Measurements from ENCODE around the gene COL18A1. TPM values are rescaled to one million over a fixed set of nuclear protein-coding genes. Genes with fewer than 3 reads are reported as not detected.

The COL18A1 gene
- total RNA-seq, 6 experiments from 2014 or later: 39.8 to 93.5 (median 86.8) TPM

DNA sequence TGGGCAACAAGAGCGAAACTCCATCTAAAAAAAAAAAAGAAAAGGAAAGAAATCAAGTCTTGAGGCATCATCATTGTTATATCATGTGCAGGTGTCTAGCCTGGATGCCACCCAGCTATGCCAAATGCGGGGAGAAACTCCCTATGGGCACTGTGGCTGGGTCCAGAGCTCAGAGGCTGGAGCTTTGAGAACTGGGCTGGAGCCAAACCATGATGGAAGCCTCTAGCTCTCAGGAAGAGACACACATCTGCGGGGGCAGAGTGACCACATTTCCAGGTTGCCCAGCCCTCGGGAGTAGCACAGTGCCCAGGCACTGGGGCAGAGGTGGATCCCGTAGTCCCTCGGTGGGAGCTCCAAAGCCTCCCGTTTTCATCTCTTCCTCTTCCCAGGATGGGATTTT, 58.9 kb downstream of the COL18A1 start:
- no peak for DNase-seq
- Mint-ChIP-seq H3K4me1 (ENCODE audit: low read depth) (peaks cover 37% of the 10 kb centered on the region), H3K27ac (no peak overlapping the region), H3K36me3 (ENCODE audit: low read depth) (peaks cover 24% of the 10 kb centered on the region), H3K4me3 (no peak overlapping the region), H3K9me3 (peaks cover 14% of the 10 kb centered on the region), H3K27me3 (ENCODE audit: insufficient read depth) (peaks cover 3% of the 10 kb centered on the region; the same call in 1 of the 2 replicates)
- TF ChIP-seq, protein P1, sequence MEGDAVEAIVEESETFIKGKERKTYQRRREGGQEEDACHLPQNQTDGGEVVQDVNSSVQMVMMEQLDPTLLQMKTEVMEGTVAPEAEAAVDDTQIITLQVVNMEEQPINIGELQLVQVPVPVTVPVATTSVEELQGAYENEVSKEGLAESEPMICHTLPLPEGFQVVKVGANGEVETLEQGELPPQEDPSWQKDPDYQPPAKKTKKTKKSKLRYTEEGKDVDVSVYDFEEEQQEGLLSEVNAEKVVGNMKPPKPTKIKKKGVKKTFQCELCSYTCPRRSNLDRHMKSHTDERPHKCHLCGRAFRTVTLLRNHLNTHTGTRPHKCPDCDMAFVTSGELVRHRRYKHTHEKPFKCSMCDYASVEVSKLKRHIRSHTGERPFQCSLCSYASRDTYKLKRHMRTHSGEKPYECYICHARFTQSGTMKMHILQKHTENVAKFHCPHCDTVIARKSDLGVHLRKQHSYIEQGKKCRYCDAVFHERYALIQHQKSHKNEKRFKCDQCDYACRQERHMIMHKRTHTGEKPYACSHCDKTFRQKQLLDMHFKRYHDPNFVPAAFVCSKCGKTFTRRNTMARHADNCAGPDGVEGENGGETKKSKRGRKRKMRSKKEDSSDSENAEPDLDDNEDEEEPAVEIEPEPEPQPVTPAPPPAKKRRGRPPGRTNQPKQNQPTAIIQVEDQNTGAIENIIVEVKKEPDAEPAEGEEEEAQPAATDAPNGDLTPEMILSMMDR (IDR thresholded peaks at IDR 0.05): no peak

DNA sequence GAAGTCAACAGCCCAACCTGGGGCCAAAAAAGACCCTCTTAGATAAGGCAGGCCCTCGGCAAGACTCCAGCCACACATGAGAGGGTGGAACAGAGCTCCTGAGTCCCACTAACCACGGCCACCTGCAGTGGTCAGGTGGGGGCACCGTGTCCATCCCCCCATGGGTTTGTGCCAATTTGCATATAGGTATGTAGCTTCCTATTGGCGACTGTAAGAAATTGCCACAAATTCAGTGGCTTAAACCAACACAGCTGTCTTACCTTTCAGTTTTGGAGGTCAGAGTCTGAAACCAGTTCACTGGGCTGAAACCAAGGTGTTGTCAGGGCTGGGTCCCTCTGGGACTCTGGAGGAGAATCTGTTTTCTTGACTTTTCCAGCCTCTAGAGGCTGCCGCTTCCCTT, 59.3 kb downstream of the COL18A1 start:
- Mint-ChIP-seq H3K9me3 (peaks cover 14% of the 10 kb centered on the region), H3K4me1 (ENCODE audit: low read depth) (peaks cover 37% of the 10 kb centered on the region), H3K36me3 (ENCODE audit: low read depth) (peaks cover 24% of the 10 kb centered on the region), H3K27me3 (ENCODE audit: insufficient read depth) (peaks cover 3% of the 10 kb centered on the region; the same call in 1 of the 2 replicates), H3K27ac (no peak overlapping the region), H3K4me3 (no peak overlapping the region)
- TF ChIP-seq, protein P1 (IDR thresholded peaks at IDR 0.05): no peak
- DNase-seq: no peak

DNA sequence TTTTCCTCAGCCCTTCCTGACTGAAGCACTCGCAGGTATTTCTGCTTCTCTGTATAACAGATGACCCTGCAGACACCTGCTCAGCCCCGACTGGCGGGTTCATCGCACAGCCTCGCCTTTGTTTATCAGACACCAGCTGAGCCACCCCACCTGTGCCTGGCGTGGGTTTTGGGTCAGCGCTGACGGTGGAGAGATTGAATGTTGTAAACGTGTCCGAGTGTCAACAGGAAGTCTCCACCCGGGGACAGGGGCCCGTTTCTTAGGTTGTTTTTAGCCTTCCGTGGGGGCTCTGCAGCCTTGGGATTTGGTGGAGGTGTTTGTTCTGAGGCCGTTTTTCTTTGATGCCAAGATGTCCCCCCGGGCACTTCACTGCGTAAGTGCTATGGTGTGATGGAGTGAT, 60.1 kb downstream of the COL18A1 start:
- peaks cover 3% of the 10 kb centered on the region; the same call in 1 of the 2 replicates for H3K27me3 Mint-ChIP-seq (ENCODE audit: insufficient read depth)
- H3K9me3 Mint-ChIP-seq: peaks cover 14% of the 10 kb centered on the region
- TF ChIP-seq, protein P1 (IDR thresholded peaks at IDR 0.05): no peak
- peaks cover 38% of the 10 kb centered on the region for H3K4me1 Mint-ChIP-seq (ENCODE audit: low read depth)
- H3K4me3 Mint-ChIP-seq: no peak overlapping the region
- H3K36me3 Mint-ChIP-seq (ENCODE audit: low read depth): peaks cover 24% of the 10 kb centered on the region
- H3K27ac Mint-ChIP-seq: no peak overlapping the region; the same call in 1 of the 2 replicates
- no peak for DNase-seq

DNA sequence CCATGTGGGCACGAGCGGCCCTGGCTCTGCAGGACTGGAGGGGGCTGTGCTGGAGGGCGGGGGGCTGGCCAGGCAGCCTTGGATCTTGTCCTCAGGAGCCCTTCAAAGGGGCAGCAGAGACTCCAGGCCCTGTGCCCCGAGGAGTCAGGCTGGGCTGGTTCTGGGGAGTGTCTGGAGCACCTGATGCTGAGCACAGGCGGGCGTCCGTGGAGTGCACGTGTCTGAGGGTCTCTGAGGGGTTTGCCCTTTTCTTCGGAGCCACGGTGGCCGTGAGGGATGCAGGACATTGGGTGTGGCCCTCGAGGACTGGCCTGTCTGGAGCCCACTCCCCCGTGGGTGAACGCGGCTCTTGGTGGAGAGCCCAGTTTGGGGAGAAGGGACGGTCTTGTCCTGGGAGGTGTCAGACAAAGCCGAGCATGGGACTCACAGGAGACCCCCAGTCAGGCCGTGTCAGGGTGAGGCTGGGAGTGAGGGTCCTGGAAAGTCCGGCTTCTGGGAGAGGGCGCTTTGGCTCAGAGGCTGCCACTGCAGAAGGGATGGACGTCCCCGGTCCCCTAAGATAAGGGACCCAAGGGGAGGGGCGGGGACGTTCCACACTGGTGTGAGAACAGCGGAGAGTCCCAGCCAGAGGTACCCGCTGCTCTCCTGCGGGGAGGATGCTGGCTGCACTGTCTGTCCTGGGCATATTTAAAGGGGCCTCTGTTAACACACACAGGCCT, 60.8 kb downstream of the COL18A1 start:
- TF ChIP-seq, protein P1 (IDR thresholded peaks at IDR 0.05): no peak
- peaks cover 24% of the 10 kb centered on the region for H3K36me3 Mint-ChIP-seq (ENCODE audit: low read depth)
- H3K4me1 Mint-ChIP-seq (ENCODE audit: low read depth): peaks cover 38% of the 10 kb centered on the region
- no peak overlapping the region for H3K4me3 Mint-ChIP-seq
- no peak overlapping the region for H3K27ac Mint-ChIP-seq
- H3K9me3 Mint-ChIP-seq: peaks cover 14% of the 10 kb centered on the region
- H3K27me3 Mint-ChIP-seq (ENCODE audit: insufficient read depth): peaks cover 3% of the 10 kb centered on the region; the same call in 1 of the 2 replicates
- DNase-seq: no peak

DNA sequence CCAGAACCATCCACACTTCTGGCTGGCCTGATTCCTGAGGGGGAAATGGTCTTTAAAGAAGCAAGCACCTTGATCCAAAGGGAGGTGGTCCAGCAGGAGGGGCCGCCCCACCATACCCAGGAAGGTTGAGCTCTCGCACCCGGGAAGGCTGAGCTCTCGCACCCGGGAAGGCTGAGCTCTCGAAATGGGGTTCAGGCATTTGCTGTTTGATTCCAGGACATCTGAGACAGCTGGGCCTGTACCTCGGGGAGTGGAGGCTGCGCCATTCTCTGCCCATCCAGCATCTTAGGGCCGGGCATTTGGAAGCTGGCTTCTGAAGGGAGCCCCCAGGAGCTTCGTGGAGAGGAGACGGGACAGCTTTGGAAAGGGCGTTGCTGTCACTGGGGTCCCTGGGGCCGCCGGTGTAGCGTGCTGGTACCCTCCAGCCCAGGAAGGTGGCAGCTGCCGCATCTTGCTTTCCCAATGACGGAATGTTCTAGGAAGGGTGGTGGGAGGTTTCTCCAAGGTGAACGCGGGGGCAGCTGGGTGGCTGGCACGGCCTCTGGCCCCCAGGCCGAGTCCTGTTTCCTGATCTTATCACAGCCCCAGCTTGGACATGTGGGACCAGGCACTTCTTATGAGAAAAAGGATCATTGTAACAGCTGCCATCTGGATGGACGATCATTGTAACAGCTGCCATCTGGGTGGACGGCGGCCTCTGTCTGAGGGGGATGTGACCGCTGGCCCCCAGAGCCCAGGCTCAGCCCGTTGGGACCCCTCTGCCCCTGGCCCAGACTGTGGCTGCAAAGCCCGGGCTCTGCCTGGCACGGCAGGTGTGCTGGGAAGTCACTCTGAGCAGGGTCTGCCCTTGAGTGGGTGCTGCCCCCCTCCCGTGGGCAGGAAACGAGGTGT, 61.6 kb downstream of the COL18A1 start:
- TF ChIP-seq, protein P1 (IDR thresholded peaks at IDR 0.05): no peak
- Mint-ChIP-seq H3K36me3 (ENCODE audit: low read depth) (peaks cover 20% of the 10 kb centered on the region), H3K4me3 (no peak overlapping the region), H3K9me3 (peaks cover 10% of the 10 kb centered on the region), H3K27ac (no peak overlapping the region; the same call in 1 of the 2 replicates), H3K27me3 (ENCODE audit: insufficient read depth) (peaks cover 3% of the 10 kb centered on the region; the same call in 1 of the 2 replicates), H3K4me1 (ENCODE audit: low read depth) (peaks cover 38% of the 10 kb centered on the region)
- no peak for DNase-seq
